ENCODE measurements around the gene SPINK14.

The SPINK14 gene

GRCh38 chr5:148168246-148168645 is at the start of gene SPINK14:
TSS of gene SPINK14 (plus strand) at chr5:148168546. CDS start at chr5:148169733, 1,187 bp downstream.
- no peak for DNase-seq

- no peak for DNase-seq
These were observed 48.0 kb upstream of the SPINK14 start for GRCh38 chr5:148120317-148120716.

- no peak for DNase-seq
These were observed 42.7 kb upstream of the SPINK14 start for GRCh38 chr5:148125641-148126040.

GRCh38 chr5:148135091-148136048 is 33.0 kb upstream of the SPINK14 start:
- DNase-seq, result no peak

- no peak for DNase-seq
These were observed 27.5 kb upstream of the SPINK14 start for GRCh38 chr5:148140846-148141245.

GRCh38 chr5:148141645-148142044 is 26.7 kb upstream of the SPINK14 start:
- no peak for DNase-seq

- no peak for DNase-seq
These were observed 22.4 kb upstream of the SPINK14 start for GRCh38 chr5:148145916-148146315.

GRCh38 chr5:148146487-148146886 is 21.9 kb upstream of the SPINK14 start:
- DNase-seq, result no peak

- no peak for DNase-seq
These were observed 20.9 kb upstream of the SPINK14 start for GRCh38 chr5:148147415-148147814.

GRCh38 chr5:148151872-148152271 is 16.5 kb upstream of the SPINK14 start:
- DNase-seq, result no peak

- DNase-seq, result no peak
These were observed 15.6 kb upstream of the SPINK14 start for GRCh38 chr5:148152781-148153180.

- DNase-seq, result no peak
These were observed 11.7 kb upstream of the SPINK14 start for GRCh38 chr5:148156609-148157008.

- no peak for DNase-seq
These were observed 6.3 kb upstream of the SPINK14 start for GRCh38 chr5:148162038-148162437.

GRCh38 chr5:148163345-148163744 is 5.0 kb upstream of the SPINK14 start:
- no peak for DNase-seq

- no peak for DNase-seq
These were observed 1.6 kb upstream of the SPINK14 start for GRCh38 chr5:148166550-148167283.

- no peak for DNase-seq
These were observed 4.0 kb downstream of the SPINK14 start for GRCh38 chr5:148172377-148172776.

GRCh38 chr5:148176480-148176879 is 8.1 kb downstream of the SPINK14 start:
- no peak for DNase-seq

- DNase-seq, result no peak
These were observed 8.9 kb downstream of the SPINK14 start for GRCh38 chr5:148177207-148177606.

GRCh38 chr5:148179234-148179824 is 11.0 kb downstream of the SPINK14 start:
- DNase-seq, result peak; percentile 14

- no peak for DNase-seq
These were observed 18.1 kb downstream of the SPINK14 start for GRCh38 chr5:148186248-148187003.

GRCh38 chr5:148191010-148191409 is 22.7 kb downstream of the SPINK14 start:
- DNase-seq, result no peak

- DNase-seq, result no peak
These were observed 24.9 kb downstream of the SPINK14 start for GRCh38 chr5:148193202-148193601.

- DNase-seq, result no peak
These were observed 32.8 kb downstream of the SPINK14 start for GRCh38 chr5:148201151-148201550.
